Neural crest cell (in vitro differentiated cells): ENCODE data around the gene SHB. TPM values are rescaled to one million over a fixed set of nuclear protein-coding genes. Genes with fewer than 3 reads are reported as not detected.

Source experiments
- DNase-seq: peaks from one replicate; pipeline ENCODE4 v3.0.0; 2021; ENCODE audit warnings: low read depth, mixed read lengths, low spot score
- H3K27ac Mint-ChIP-seq: one replicate; pipeline ENCODE4 v1.8.0; 2021; ENCODE audit warnings: mild to moderate bottlenecking, mixed read lengths; ENCODE audit not compliant: unreplicated experiment
- H3K27me3 Mint-ChIP-seq: 2 replicates; pipeline ENCODE4 v1.8.0; 2021; ENCODE audit warnings: low read depth, mild to moderate bottlenecking, mixed read lengths
- H3K36me3 Mint-ChIP-seq: 2 replicates; pipeline ENCODE4 v1.8.0; 2021; ENCODE audit warnings: low read depth, mild to moderate bottlenecking, mixed read lengths
- H3K4me1 Mint-ChIP-seq: 2 replicates; pipeline ENCODE4 v1.8.0; 2021; ENCODE audit warnings: mixed read lengths
- H3K4me3 Mint-ChIP-seq: one replicate; pipeline ENCODE4 v1.8.0; 2021; ENCODE audit warnings: mild to moderate bottlenecking, mixed read lengths
- H3K9me3 Mint-ChIP-seq: 2 replicates; pipeline ENCODE4 v1.8.0; 2021; ENCODE audit warnings: mixed read lengths
- CTCF ChIP-seq: fragments of 200-600 bp; sonication (generic); conservative IDR thresholded peaks from 2 replicates; pipeline ENCODE4 v1.5.0; 2021; ENCODE audit warnings: antibody characterized with exemption, mild to moderate bottlenecking
- total RNA-seq: library from RNA; stranded (reverse); gene quantifications from 2 replicates; pipeline ENCODE4 v1.2.1, GENCODE V29; 2021

The SHB gene
- total RNA-seq, 1 donor from 2014 or later = 4.6 TPM

DNA sequence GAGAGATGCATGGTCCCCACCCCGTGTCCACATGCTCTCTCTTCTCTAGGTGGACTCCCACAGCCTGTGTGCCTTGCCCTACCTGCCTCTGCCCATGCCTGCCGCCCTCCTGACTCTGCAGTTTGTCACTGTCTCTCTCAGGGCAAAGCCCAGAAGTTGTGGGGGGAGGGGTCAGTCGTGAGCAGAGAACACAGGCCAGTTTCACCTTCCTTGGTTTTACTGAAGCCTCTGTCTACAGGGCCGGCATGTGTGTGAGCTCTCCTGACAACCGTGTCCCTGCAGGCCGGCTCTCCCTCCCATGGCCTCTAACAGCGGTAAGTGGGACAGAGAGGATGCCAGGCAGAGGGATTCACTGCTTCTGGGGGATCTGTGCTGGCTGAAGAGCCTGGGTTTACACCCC, 121.6 kb downstream of the SHB start:
- DNase-seq = no peak
- Mint-ChIP-seq H3K4me1 (peaks cover 5% of the 10 kb centered on the region), H3K9me3 (no peaks in the 10 kb centered on the region), H3K27me3 (no peaks in the 10 kb centered on the region), H3K36me3 (no peaks in the 10 kb centered on the region), H3K27ac (peak overlapping the region; percentile 87), H3K4me3 (no peak overlapping the region)
- TF ChIP-seq CTCF = no peak

DNA sequence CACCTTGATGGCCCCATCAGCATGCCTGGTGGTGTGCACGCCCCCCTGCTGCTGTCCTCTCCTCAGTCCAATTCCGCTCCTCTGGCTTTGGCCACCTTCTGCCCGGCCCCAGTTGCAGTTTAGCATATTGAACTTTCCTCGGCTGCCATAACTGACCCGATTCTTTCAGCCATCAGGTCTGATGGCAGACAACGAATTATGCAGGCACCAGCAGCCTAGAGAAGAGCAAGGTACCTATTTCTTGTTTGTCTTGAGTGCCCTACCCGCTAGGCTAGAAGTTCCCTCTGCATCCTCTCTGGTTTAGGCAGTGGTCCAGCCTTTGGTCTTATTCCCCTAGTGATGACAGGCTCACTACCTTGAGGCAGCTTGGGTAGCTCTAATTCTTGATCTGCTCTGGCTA, 122.1 kb downstream of the SHB start:
- no peaks in the 10 kb centered on the region for H3K9me3 Mint-ChIP-seq
- TF ChIP-seq CTCF = no peak
- peaks cover 8% of the 10 kb centered on the region for H3K4me1 Mint-ChIP-seq
- no peaks in the 10 kb centered on the region for H3K36me3 Mint-ChIP-seq
- no peak for DNase-seq
- no peak overlapping the region for H3K4me3 Mint-ChIP-seq
- H3K27ac Mint-ChIP-seq = peak overlapping the region; percentile 87
- peaks cover 3% of the 10 kb centered on the region for H3K27me3 Mint-ChIP-seq

DNA sequence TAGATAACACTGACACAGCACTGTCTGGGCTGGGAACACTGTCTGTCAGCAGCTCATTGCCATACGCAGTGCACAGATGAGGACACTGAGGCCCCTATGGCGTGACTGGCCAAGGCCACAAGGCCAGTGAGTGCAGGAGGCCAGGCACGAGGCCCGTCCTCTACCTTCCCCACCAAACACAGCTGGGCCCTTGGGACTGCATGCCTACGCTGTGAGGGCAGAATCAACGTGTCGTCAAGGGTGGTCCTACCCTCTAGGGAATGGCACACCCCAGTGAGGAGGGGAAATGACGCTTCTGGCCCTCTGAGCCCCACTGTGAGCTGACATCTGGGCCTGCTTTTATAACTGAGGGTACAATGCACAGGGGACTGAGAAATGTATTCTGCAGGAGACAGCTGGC, 123.0 kb downstream of the SHB start:
- no peak for TF ChIP-seq CTCF
- Mint-ChIP-seq H3K4me1 (peaks cover 7% of the 10 kb centered on the region), H3K4me3 (no peak overlapping the region), H3K27me3 (peaks cover 4% of the 10 kb centered on the region), H3K36me3 (no peaks in the 10 kb centered on the region), H3K9me3 (no peaks in the 10 kb centered on the region), H3K27ac (no peak overlapping the region)
- no peak for DNase-seq

DNA sequence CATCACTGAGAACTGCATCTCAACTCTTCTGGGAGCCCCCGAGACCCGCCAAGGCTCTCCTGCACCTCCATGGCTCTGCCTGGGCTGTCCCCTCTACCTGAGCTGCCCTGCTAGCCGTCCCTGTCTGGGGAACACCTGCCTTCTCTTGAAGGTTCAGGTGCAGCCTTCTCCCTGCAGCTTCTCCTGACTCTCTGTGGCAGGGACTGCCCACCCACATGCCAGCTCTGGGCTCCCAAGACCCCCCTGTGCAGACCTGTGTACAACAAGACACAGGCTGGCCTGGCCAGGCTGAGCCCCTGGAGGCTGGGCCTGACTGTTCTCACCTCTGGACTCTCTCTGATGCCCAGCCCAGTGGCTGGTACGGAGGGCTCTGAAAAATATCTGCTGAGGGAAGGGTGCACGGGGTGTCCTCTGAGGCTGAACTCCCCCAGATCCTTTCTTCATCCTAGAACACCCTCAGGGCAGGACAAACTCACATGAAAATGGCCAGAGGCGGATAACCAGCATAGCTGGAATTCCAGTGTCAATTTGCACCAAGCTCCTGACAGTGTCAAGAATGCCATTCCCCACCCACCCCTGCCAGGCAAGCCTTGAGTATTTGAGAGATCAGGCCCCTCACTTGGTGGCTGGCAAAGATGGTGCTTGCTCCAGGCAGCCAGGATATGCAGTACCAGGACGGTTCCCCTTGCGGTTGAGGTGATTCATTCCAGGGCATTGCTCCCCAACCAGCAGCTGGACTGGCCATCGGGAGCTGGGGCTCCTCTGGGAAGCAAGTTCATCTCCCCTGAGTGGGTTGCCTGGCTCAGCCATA, 124.2 kb downstream of the SHB start:
- peaks cover 7% of the 10 kb centered on the region for H3K4me1 Mint-ChIP-seq
- no peak for DNase-seq
- peaks cover 4% of the 10 kb centered on the region for H3K27me3 Mint-ChIP-seq
- no peak for TF ChIP-seq CTCF
- no peak overlapping the region for H3K27ac Mint-ChIP-seq
- H3K9me3 Mint-ChIP-seq = no peaks in the 10 kb centered on the region
- no peak overlapping the region for H3K4me3 Mint-ChIP-seq
- H3K36me3 Mint-ChIP-seq = no peaks in the 10 kb centered on the region

- Mint-ChIP-seq H3K27me3 (peaks cover 4% of the 10 kb centered on the region), H3K4me3 (no peak overlapping the region), H3K4me1 (peaks cover 7% of the 10 kb centered on the region), H3K27ac (no peak overlapping the region), H3K9me3 (no peaks in the 10 kb centered on the region), H3K36me3 (no peaks in the 10 kb centered on the region)
- DNase-seq = no peak
- no peak for TF ChIP-seq CTCF
Observed at GRCh38 chr9:37944266-37944650, 124.8 kb downstream of the SHB start.
